Vagina (tissue), 2 donors: ENCODE data around the gene IRX3.

Experiments used
- POLR2A ChIP-seq, 2 donors: fragments of 450-650 bp; IDR thresholded peaks; one replicate each; pipeline ENCODE4 v1.6.1; 2017; ENCODE audit warnings: antibody characterized with exemption in 2 of 2, mild to moderate bottlenecking in 2 of 2, moderate library complexity in 2 of 2
- TF ChIP-seq, protein P1 (sequence below), 3 experiments: fragments of 450-650 bp in 2 of 3; fragments of 200-600 bp in 1 of 3; sonication (generic) in 1 of 3; IDR thresholded peaks; one replicate each; pipeline ENCODE4 v1.5.1; 2017 to 2019; ENCODE audit warnings: antibody characterized with exemption in 3 of 3, mild to moderate bottlenecking in 2 of 3, moderate library complexity in 2 of 3

GRCh38 chr16:54281535-54282201 is 4.9 kb downstream of the IRX3 start:
- TF ChIP-seq, protein P1, sequence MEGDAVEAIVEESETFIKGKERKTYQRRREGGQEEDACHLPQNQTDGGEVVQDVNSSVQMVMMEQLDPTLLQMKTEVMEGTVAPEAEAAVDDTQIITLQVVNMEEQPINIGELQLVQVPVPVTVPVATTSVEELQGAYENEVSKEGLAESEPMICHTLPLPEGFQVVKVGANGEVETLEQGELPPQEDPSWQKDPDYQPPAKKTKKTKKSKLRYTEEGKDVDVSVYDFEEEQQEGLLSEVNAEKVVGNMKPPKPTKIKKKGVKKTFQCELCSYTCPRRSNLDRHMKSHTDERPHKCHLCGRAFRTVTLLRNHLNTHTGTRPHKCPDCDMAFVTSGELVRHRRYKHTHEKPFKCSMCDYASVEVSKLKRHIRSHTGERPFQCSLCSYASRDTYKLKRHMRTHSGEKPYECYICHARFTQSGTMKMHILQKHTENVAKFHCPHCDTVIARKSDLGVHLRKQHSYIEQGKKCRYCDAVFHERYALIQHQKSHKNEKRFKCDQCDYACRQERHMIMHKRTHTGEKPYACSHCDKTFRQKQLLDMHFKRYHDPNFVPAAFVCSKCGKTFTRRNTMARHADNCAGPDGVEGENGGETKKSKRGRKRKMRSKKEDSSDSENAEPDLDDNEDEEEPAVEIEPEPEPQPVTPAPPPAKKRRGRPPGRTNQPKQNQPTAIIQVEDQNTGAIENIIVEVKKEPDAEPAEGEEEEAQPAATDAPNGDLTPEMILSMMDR (IDR thresholded peaks at IDR 0.05): no peak
- no peak for TF ChIP-seq POLR2A (IDR thresholded peaks at IDR 0.05)
